NCI-H1105 treated with DMSO at 0.1 percent for 48 hours (cell line): ENCODE data around the gene FPR2.
A peak's percentile ranks its signal among the peaks of the same experiment; 100 is the strongest.
"Not testable (repeated sequence)": the region's sequence is repeated elsewhere in the genome, so short reads cannot be mapped to it uniquely, and the experiment has no call there.

Source experiments
- DNase-seq: peaks from one replicate; lab custom pipeline; 2025; lab: John Stamatoyannopoulos, UW

Gene FPR2

DNA sequence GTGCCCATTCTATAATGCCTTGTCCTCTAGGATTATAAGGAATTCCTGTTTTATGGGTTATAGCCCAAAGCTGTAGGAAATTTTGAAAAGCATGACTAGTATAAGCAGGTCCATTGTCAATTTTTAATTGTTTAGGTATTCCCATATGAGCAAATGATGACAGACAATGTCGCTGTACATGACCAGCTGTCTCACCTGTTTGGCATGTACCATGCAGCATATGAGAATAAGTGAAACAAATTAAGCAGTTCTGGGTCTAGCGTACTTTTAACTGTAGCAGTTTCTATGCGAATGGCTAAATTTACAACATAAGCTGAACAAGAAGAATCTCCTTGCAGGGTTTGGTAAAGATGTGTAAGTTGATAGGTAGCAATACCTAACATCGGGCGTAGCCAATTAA lies 45.6 kb downstream of the FPR2 start:
- not testable (repeated sequence) for DNase-seq

DNA sequence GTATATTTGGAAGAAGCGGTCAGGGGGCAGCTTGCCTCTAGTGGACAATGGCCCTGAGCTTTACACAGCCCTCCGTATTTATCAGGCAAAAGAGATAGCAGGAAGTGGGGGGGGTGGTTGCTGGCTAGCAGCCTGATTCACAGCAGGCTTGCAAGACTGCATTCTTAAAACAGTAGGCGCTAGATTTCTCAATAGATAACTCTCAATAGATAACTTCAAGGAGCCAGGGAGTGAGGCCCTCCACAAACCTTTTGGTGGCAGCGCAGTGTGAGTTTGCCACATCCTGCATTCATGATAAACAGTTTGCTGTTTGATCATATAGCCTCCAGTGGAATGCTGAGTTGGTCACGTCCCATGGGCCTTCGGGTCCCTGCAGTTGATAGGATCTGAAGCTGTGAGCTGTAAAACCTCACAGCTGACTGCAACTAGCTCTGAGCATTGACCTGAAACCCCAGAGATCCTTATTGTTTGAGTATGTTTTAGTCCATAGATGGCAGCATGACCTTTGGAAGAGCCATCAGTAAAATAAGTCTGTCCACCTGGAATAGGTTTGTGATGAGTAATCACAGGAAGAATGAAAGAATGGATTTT lies 46.2 kb downstream of the FPR2 start:
- no peak for DNase-seq

DNA sequence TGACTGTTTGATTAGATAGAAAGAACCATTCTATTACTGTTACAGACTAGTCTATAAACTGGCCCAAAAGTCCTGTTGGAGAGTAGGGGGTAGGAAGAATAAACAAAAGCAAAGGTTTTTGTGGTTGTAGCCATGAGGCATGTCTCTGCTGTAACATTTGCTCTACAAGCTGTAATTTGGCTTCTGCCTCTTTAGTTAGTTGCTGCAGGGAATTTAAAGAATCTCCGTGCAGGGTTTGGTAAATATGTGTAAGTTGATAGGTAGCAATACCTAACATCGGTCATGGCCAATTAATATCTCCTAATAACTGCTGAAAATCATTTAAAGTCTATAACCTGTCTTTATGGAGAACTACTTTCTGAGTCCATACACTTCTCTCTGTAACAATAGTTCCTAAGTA lies 46.9 kb downstream of the FPR2 start:
- DNase-seq = no peak

DNA sequence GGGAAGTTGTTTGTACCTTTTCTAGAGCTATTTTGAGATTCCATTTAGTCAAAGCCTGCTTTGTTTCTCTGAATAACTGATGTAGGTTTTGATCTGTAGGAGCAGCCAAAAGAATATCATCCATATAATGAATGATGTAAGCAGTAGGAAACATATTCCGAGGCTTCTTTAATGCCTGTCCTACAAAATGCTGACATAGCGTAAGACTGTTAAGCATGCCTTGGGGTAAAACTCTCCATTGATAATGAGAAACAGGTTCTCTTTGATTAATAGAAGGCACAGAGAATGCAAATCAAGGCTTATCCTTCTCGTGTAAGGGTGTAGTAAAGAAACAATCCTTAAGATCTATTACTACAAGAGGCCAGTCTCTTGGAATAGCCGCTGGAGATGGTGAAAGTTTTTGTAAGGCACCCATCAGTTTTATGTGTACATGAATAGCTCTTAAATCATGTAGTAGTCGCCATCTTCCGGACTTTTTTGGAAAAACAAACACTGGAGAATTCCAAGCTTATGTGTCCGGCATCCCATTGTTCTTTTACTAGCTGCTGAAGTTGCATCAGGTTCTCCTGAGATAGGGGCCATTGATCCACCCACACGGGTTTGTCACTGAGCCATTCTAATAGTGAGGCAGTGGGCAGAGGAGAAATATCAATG lies 47.5 kb downstream of the FPR2 start:
- DNase-seq = no peak

DNA sequence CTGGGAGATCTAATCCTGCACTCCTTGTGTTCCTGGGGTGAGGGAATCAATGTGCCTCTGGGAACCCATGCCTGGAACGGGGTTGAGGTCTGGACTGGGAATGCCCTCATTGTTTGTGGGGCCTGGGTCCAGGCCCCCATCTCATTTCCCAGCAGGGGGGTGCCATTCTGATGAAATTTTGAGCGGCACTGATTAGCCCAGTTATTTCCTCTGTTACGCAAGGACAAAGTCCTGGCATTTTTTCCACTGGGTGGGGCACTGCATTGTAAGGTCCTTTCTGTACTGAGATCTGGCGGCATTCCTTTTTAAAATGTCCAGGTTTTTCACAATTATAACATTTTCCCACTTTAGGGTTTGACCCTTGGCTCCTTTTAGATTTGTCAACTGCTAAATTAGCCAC lies 48.8 kb downstream of the FPR2 start:
- no peak for DNase-seq

DNA sequence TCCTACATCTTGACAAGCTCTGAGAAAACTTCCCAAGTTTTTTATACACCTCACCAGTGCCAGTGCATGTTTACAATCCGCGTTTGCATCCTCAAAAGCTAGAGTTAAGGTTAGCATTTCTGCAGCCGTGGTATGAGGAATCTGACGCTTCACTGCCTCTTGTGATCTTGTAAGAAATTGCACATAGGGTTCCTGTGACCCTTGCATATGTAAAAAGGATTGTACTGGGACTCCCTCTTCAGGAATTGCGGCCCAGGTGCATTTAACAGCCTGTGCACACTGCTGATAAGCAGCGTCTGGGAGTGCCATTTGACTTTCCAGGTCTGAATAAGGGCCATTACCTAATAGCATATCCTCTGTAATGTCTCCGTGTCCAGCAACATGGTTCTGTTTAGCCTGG lies 49.2 kb downstream of the FPR2 start:
- peak; percentile 13 for DNase-seq

DNA sequence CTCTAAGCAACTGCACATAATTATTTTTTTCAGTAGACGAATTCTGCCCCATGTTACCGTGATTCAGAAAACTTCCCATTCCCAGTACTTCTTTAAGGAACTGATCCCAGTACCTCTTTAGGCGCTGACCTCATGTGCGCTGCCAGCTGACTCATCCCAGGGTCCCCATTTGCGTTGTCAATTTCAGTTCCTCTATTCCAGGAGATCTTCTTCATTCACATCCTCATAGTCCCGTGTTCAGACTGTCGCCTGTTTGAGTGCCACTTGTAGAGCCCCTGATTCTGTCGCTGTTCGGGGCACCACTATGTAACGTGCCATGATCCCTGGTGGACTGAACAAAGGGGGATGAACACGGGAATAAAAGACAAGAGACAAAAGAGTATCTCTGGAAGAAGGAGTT lies 50.4 kb downstream of the FPR2 start:
- no peak for DNase-seq

DNA sequence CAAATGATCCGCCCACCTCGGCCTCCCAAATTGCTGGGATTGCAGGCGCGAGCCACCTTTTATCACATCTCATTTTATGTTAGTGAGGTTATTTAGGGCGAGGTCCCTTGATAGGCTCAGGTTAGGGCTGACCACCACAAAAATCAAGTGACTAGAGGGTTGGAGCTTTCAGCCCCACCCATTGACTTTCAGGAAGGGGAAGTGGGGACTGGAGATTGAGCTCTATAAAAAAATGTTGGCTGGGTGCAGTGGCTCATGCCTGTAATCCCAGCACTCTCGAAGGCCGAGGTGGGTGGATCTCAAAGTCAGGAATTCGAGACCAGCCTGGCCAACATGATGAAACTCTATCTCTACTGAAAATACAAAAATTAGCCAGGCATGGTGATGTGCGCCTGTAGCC lies 54.1 kb downstream of the FPR2 start:
- no peak for DNase-seq

DNA sequence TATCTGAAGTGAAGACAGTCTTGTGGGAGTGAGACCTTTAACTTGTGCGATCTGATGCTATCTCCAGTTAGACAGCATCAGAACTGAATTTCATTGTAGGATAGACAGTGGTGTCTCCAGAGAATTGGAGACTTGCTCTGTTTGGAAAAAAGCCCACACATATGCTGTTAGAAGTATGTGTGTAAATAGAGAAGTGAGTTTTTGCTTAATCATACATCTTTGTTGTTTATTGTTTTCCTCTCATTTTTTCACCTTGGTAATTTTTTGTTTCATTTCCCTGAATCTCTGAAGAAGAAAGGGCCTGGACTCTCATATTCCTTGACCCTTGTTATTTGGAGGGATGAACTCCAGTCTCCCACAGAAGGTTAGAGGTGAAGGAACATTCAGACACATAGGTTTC lies 55.7 kb downstream of the FPR2 start:
- DNase-seq = no peak

DNA sequence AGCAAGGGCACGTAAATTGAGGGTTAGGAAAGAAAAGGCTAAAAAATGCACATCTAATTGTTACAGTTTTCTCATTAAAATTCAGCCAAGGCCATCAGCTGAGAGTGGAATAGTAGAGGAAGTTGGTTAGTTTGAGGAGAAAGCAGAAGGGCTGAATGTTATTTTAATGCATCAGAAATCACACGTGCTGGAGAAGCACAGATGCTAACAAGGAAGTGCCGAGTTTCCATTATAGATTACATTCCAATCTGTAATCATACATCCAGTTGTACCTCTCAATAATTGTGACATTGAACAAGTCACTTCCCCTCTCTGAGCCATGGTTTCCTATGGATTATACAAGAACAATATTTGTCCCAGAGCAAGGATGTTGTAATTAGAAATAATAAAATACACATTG lies 59.0 kb downstream of the FPR2 start:
- no peak for DNase-seq
